A549 treated with RU486 at 1 μM for 4 hours (cell line): Measurements from ENCODE around the gene LY9. TPM values are rescaled to one million over a fixed set of nuclear protein-coding genes. Genes with fewer than 3 reads are reported as not detected.

Experiments used
- total RNA-seq: library from RNA; stranded (reverse); fragments of 200-300 nt; extraction: Qiagen RNA extraction; gene quantifications from 5 replicates; pipeline ENCODE4 v1.2.3, GENCODE V29; 2022; ENCODE audit warnings: low read depth

LY9 gene
- 0.06 to 0.29 TPM (median 0.13 TPM) in 5 replicates for total RNA-seq

GRCh38 chr1:160795951-160796383, at the start of gene LY9:
Gene LY9 (plus strand): TSS chr1:160796174. CDS start chr1:160796188, 14 bp downstream.

GRCh38 chr1:160862203-160863060, 66.5 kb downstream of the LY9 start, which contains the start of gene CD244:
Gene CD244 (minus strand): TSS chr1:160862887. CDS start chr1:160862677, 210 bp downstream.

Other genes with a start within 250 kb of the LY9 start
- gene CD84, start 216.7 kb upstream of the LY9 start, total RNA-seq, result not detected in 5 replicates
- gene SLAMF1, start 149.1 kb upstream of the LY9 start, total RNA-seq, result not detected in 5 replicates
- not detected in 5 replicates for gene CD48, start 84.4 kb upstream of the LY9 start, total RNA-seq
- 1.6 to 2.6 TPM (median 1.8 TPM) in 5 replicates for gene SLAMF7, start 56.9 kb upstream of the LY9 start, total RNA-seq
- not detected in 5 replicates for gene CD244, start 66.7 kb downstream of the LY9 start, total RNA-seq
- gene ITLN1, start 89.0 kb downstream of the LY9 start, total RNA-seq, result 0.22 TPM in 1 of 5 replicates, not detected in the others
- gene ITLN2, start 158.6 kb downstream of the LY9 start, total RNA-seq, result 0.22 to 0.33 TPM in 2 of 5 replicates, not detected in the others
- 39.5 to 67.9 TPM (median 59.7 TPM) in 5 replicates for gene F11R, start 225.0 kb downstream of the LY9 start, total RNA-seq
- gene TSTD1, start 242.8 kb downstream of the LY9 start, total RNA-seq, result 0.34 to 0.41 TPM in 2 of 5 replicates, not detected in the others
- 48.4 to 53.4 TPM (median 50.6 TPM) in 5 replicates for gene USF1, start 249.8 kb downstream of the LY9 start, total RNA-seq